ENCODE data around the gene DNAH8.

DNAH8 gene

GRCh38 chr6:39053854-39054576, 338.9 kb downstream of the DNAH8 start:
- no peak for DNase-seq (ENCODE audit: low spot score)

GRCh38 chr6:39054577-39055142, 339.5 kb downstream of the DNAH8 start:
- no peak for DNase-seq (ENCODE audit: low spot score)

- DNase-seq (ENCODE audit: low spot score) = no peak
Measured at GRCh38 chr6:39055661-39056060, 340.6 kb downstream of the DNAH8 start.

- DNase-seq (ENCODE audit: low spot score) = no peak
Measured at GRCh38 chr6:39056191-39056590, 341.1 kb downstream of the DNAH8 start.

GRCh38 chr6:39056681-39057080, 341.6 kb downstream of the DNAH8 start:
- DNase-seq (ENCODE audit: low spot score) = no peak

- DNase-seq (ENCODE audit: low spot score) = no peak
Measured at GRCh38 chr6:39057251-39058155, 342.4 kb downstream of the DNAH8 start.

GRCh38 chr6:39058471-39059147, 343.5 kb downstream of the DNAH8 start:
- DNase-seq (ENCODE audit: low spot score) = no peak

- DNase-seq (ENCODE audit: low spot score) = no peak
Measured at GRCh38 chr6:39059496-39060310, 344.6 kb downstream of the DNAH8 start.

- DNase-seq (ENCODE audit: low spot score) = no peak
Measured at GRCh38 chr6:39060467-39061160, 345.5 kb downstream of the DNAH8 start.

GRCh38 chr6:39061182-39061581, 346.1 kb downstream of the DNAH8 start:
- no peak for DNase-seq (ENCODE audit: low spot score)

- DNase-seq (ENCODE audit: low spot score) = no peak
Measured at GRCh38 chr6:39061588-39061987, 346.5 kb downstream of the DNAH8 start.

GRCh38 chr6:39062014-39062740, 347.1 kb downstream of the DNAH8 start:
- no peak for DNase-seq (ENCODE audit: low spot score)

GRCh38 chr6:39063526-39063925, 348.4 kb downstream of the DNAH8 start:
- DNase-seq (ENCODE audit: low spot score) = no peak

GRCh38 chr6:39065561-39065960, 350.4 kb downstream of the DNAH8 start:
- no peak for DNase-seq (ENCODE audit: low spot score)

GRCh38 chr6:39068391-39068790, 353.3 kb downstream of the DNAH8 start:
- DNase-seq (ENCODE audit: low spot score) = no peak

GRCh38 chr6:39072830-39073229, 357.7 kb downstream of the DNAH8 start:
- DNase-seq (ENCODE audit: low spot score) = no peak

- DNase-seq (ENCODE audit: low spot score) = no peak
Measured at GRCh38 chr6:39073471-39074355, 358.6 kb downstream of the DNAH8 start.

GRCh38 chr6:39074486-39074885, 359.4 kb downstream of the DNAH8 start:
- no peak for DNase-seq (ENCODE audit: low spot score)

- no peak for DNase-seq (ENCODE audit: low spot score)
Measured at GRCh38 chr6:39075010-39075686, 360.0 kb downstream of the DNAH8 start.
